Endothelial cell of umbilical vein (primary cell): ENCODE measurements around the gene PPHLN1. TPM values are rescaled to one million over a fixed set of nuclear protein-coding genes. Genes with fewer than 3 reads are reported as not detected.

ENCODE experiments used
- BruUV-seq: library from RNA; stranded (reverse); fragments of 400-500 nt; replicated peaks from 2 replicates; lab custom pipeline; 2021; lab: Mats Ljungman, UMichigan
- CTCF ChIA-PET: fragments of 300-600, 350-600 bp; sonication (Branson Sonifier 250); formaldehyde crosslinking; loops from one replicate; lab custom pipeline; 2021; ENCODE audit warnings: antibody characterized with exemption, inconsistent platforms; lab: Charles Lee
- POLR2A ChIA-PET: fragments of 300-600, 350-600 bp; sonication (Branson Sonifier 250); formaldehyde crosslinking; loops from one replicate; lab custom pipeline; 2021; ENCODE audit warnings: antibody characterized with exemption, inconsistent platforms; lab: Charles Lee
- DNase-seq: peaks from one replicate; pipeline ENCODE4 v3.0.0-alpha.2; 2011; ENCODE audit warnings: low read depth, low spot score
- FAIRE-seq: peaks from 2 replicates; lab custom pipeline; 2011; peaks lifted over from hg19 to GRCh38; lab: Jason Lieb, UNC
- H2AFZ ChIP-seq: 2 replicates; pipeline ENCODE4 v1.6.0; 2012; ENCODE audit warnings: low read depth, low read length, control low read depth, inconsistent platforms
- H3K27ac ChIP-seq: 2 replicates; pipeline ENCODE4 v1.5.1; 2011; ENCODE audit warnings: low read depth, mild to moderate bottlenecking, control low read depth, low read length, moderate library complexity; ENCODE audit not compliant: insufficient read depth
- H3K27me3 ChIP-seq, 2 experiments: 2 replicates each; pipeline versions ENCODE4 v1.6.0 to v1.6.1; 2011; ENCODE audit warnings: low read length in 2 of 2, mixed read lengths in 1 of 2; ENCODE audit not compliant: control insufficient read depth in 2 of 2, insufficient read depth in 2 of 2
- H3K36me3 ChIP-seq, 2 experiments: 2 replicates in 1 of 2; 3 replicates in 1 of 2; pipeline ENCODE4 v1.5.1; 2011; ENCODE audit warnings: low read length in 2 of 2, mild to moderate bottlenecking in 1 of 2, moderate library complexity in 1 of 2; ENCODE audit not compliant: control insufficient read depth in 2 of 2, insufficient read depth in 2 of 2; ENCODE audit errors: extremely low read depth in 1 of 2
- H3K4me1 ChIP-seq: 3 replicates; pipeline ENCODE4 v1.5.1; 2011; ENCODE audit warnings: mild to moderate bottlenecking, low read length; ENCODE audit not compliant: control insufficient read depth, insufficient read depth; ENCODE audit errors: extremely low read depth
- H3K4me2 ChIP-seq: 2 replicates; pipeline ENCODE4 v1.6.1; 2011; ENCODE audit warnings: low read length, control low read depth, mixed read lengths; ENCODE audit not compliant: insufficient read depth
- H3K4me3 ChIP-seq, 3 experiments: fragments of 200-600 bp in 1 of 3; sonication (generic), shearing (Covaris generic) in 1 of 3; replicated peaks in 1 of 3; 2 replicates each; pipeline ENCODE4 v1.5.1; 2011 to 2016; ENCODE audit warnings: control low read depth in 3 of 3, low read length in 3 of 3, mild to moderate bottlenecking in 2 of 3, inconsistent platforms in 1 of 3, low read depth in 1 of 3, moderate library complexity in 1 of 3; ENCODE audit not compliant: insufficient read depth in 1 of 3
- H3K79me2 ChIP-seq: 2 replicates; pipeline ENCODE4 v1.6.0; 2012; ENCODE audit warnings: low read length, inconsistent platforms; ENCODE audit not compliant: control insufficient read depth, insufficient read depth
- H3K9ac ChIP-seq: replicated peaks from 2 replicates; pipeline ENCODE3; 2011; ENCODE audit warnings: low read length, control low read depth; ENCODE audit not compliant: insufficient read depth; ENCODE audit errors: extremely low read depth
- H3K9me1 ChIP-seq: replicated peaks from 3 replicates; pipeline ENCODE4 v1.6.0; 2011; ENCODE audit warnings: mild to moderate bottlenecking, low read length; ENCODE audit not compliant: control insufficient read depth, insufficient read depth; ENCODE audit errors: extremely low read depth
- H3K9me3 ChIP-seq: replicated peaks from 2 replicates; pipeline ENCODE4 v1.5.1; 2012; ENCODE audit warnings: low read length, inconsistent platforms; ENCODE audit not compliant: control insufficient read depth, insufficient read depth
- H4K20me1 ChIP-seq: replicated peaks from 2 replicates; pipeline ENCODE3; 2011; ENCODE audit warnings: mild to moderate bottlenecking, low read length; ENCODE audit not compliant: control insufficient read depth, insufficient read depth; ENCODE audit errors: extremely low read depth
- FOS ChIP-seq: IDR thresholded peaks from 2 replicates; pipeline ENCODE4 v1.6.1; 2011; ENCODE audit warnings: mild to moderate bottlenecking, low read length, moderate library complexity, borderline replicate concordance; ENCODE audit not compliant: insufficient read depth
- JUN ChIP-seq: IDR thresholded peaks from 2 replicates; pipeline ENCODE4 v1.6.1; 2011; ENCODE audit warnings: borderline replicate concordance, low read depth; ENCODE audit not compliant: insufficient read length, insufficient read depth
- MYC ChIP-seq: IDR thresholded peaks from one replicate; pipeline ENCODE4 v1.6.1; 2011; ENCODE audit warnings: mild to moderate bottlenecking, low read depth, low read length
- POLR2AphosphoS5 ChIP-seq: IDR thresholded peaks from 2 replicates; pipeline ENCODE4 v1.6.1; 2012; ENCODE audit warnings: low read depth, mild to moderate bottlenecking, control low read depth, low read length, moderate library complexity; ENCODE audit not compliant: insufficient read depth
- dilution Hi-C: fragments of 300-500 bp; cut with MboI; formaldehyde crosslinking; loops from one replicate; pipeline ENCODE4 v1.15.0; 2019; ENCODE audit warnings: low sequenced_read_pairs; ENCODE audit not compliant: extremely low pct_ligation_motif_present
- intact Hi-C: fragments of 100-400 bp; cut with micrococcal nuclease; formaldehyde crosslinking; loops from one replicate; pipeline ENCODE4 v1.10.0; 2022
- polyA plus RNA-seq, 4 experiments: library from polyadenylated mRNA; depleted of rRNA in 3 of 4; stranded (reverse) in 3 of 4; unstranded in 1 of 4; fragments of >200 nt; gene quantifications; 2 replicates each; pipeline versions ENCODE4 v1.2.1 to v1.2.3, GENCODE V29; 2011 to 2012; ENCODE audit warnings: missing spikeins in 1 of 4
- total RNA-seq: library from RNA; stranded (reverse); gene quantifications from 2 replicates; pipeline ENCODE4 v1.2.3, GENCODE V29; 2021
- TF ChIP-seq, protein P1 (sequence below): IDR thresholded peaks from 2 replicates; pipeline ENCODE4 v1.6.1; 2011; ENCODE audit not compliant: insufficient read depth, insufficient read length
- TF ChIP-seq, protein P2 (sequence below), 2 donors: IDR thresholded peaks; 1 replicate in 1 of 2; 2 replicates in 1 of 2; pipeline ENCODE4 v1.5.1; 2011; ENCODE audit warnings: low read length in 2 of 2, mild to moderate bottlenecking in 2 of 2, moderate library complexity in 2 of 2, control low read depth in 1 of 2, inconsistent platforms in 1 of 2, low read depth in 1 of 2; ENCODE audit not compliant: insufficient read depth in 1 of 2; ENCODE audit errors: extremely low read depth in 1 of 2

Gene PPHLN1
- total and polyA plus RNA-seq, 2 donors (not counting 3 experiments of a cell fraction or from before 2014, with no cell fraction given) = 23.4 to 62.2 TPM

DNA sequence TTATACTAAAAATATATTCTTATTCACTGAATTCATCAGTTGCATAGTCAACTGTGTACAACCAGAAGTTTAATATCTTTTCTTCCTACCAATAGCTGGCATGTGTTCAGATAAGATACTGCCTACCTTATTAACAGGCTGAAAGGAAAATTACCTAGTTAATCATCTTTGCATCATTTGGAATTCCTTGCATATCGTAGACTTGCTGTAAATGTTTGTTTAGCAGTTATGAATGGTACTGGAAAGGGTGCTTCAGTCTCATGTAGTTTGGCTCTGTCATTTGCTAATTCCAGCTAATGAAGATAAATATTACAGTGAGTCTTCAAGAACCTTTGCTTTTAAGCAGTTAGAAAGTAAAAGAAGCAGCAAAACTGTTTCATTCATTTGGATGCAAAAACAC is 84.4 kb downstream of the PPHLN1 start:
- intact Hi-C loops = no loop called here
- no peaks in the 10 kb centered on the region for H3K79me2 ChIP-seq
- no peak for TF ChIP-seq JUN
- TF ChIP-seq MYC = no peak
- TF ChIP-seq FOS = no peak
- TF ChIP-seq, protein P1, sequence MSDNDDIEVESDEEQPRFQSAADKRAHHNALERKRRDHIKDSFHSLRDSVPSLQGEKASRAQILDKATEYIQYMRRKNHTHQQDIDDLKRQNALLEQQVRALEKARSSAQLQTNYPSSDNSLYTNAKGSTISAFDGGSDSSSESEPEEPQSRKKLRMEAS = no peak
- no peak for TF ChIP-seq POLR2AphosphoS5
- TF ChIP-seq, protein P2, sequence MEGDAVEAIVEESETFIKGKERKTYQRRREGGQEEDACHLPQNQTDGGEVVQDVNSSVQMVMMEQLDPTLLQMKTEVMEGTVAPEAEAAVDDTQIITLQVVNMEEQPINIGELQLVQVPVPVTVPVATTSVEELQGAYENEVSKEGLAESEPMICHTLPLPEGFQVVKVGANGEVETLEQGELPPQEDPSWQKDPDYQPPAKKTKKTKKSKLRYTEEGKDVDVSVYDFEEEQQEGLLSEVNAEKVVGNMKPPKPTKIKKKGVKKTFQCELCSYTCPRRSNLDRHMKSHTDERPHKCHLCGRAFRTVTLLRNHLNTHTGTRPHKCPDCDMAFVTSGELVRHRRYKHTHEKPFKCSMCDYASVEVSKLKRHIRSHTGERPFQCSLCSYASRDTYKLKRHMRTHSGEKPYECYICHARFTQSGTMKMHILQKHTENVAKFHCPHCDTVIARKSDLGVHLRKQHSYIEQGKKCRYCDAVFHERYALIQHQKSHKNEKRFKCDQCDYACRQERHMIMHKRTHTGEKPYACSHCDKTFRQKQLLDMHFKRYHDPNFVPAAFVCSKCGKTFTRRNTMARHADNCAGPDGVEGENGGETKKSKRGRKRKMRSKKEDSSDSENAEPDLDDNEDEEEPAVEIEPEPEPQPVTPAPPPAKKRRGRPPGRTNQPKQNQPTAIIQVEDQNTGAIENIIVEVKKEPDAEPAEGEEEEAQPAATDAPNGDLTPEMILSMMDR (IDR thresholded peaks at IDR 0.05; ENCODE audit: extremely low read depth in 1 of 2, insufficient read depth in 1 of 2, low read depth in 1 of 2, low read length in 2 of 2) = no peak
- FAIRE-seq (no peak), DNase-seq (peak; percentile 42)
- no peak overlapping the region for H3K4me3 ChIP-seq
- no peak overlapping the region for H3K27ac ChIP-seq
- no peaks in the 10 kb centered on the region for H3K9me1 ChIP-seq
- peaks cover 18% of the 10 kb centered on the region for H3K4me1 ChIP-seq
- H3K9ac ChIP-seq = no peak overlapping the region
- POLR2A ChIA-PET = no interaction called here
- H3K27me3 ChIP-seq = no peaks in the 10 kb centered on the region
- no peaks in the 10 kb centered on the region for H3K9me3 ChIP-seq
- no peak overlapping the region for H2AFZ ChIP-seq
- CTCF ChIA-PET = interaction anchor here (0.8 to 1.6 kb wide), 4 partner anchors 25 to 159 kb away, joined by 3 to 7 read pairs (median 4); no protein-coding TSS in a partner anchor
- BruUV-seq = no TSS peak
- H3K4me2 ChIP-seq = no peak overlapping the region
- H4K20me1 ChIP-seq = no peaks in the 10 kb centered on the region
- dilution Hi-C loops = no loop called here
- no peaks in the 10 kb centered on the region for H3K36me3 ChIP-seq
